ENCODE results near the gene ZNF709. TPM values are rescaled to one million over a fixed set of nuclear protein-coding genes. Genes with fewer than 3 reads are reported as not detected.

Gene ZNF709
- total RNA-seq, 4 donors from 2014 or later: 1.5 to 3.1 (median 2.8) TPM

DNA sequence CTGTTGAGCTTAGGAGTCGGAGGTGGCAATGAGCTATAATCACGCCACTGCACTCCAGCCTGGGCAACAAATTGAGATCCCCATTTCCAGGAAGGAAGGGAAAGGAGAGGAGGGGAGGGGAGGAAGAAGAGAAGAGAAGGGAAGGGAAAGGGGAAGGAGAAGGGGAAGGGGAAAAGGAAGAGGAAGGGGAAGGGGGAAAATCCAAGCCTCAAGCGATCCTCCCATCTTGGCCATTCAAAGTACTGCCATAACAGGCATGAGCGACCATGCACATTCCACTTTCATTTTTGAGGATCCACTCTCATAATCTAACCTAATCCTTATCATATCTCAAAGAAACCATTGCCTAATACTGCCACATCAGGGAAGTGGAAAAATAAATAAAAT, 58.7 kb downstream of the ZNF709 start:
- TF ChIP-seq CTCF (IDR thresholded peaks at IDR 0.05; ENCODE audit: low read depth): no peak

DNA sequence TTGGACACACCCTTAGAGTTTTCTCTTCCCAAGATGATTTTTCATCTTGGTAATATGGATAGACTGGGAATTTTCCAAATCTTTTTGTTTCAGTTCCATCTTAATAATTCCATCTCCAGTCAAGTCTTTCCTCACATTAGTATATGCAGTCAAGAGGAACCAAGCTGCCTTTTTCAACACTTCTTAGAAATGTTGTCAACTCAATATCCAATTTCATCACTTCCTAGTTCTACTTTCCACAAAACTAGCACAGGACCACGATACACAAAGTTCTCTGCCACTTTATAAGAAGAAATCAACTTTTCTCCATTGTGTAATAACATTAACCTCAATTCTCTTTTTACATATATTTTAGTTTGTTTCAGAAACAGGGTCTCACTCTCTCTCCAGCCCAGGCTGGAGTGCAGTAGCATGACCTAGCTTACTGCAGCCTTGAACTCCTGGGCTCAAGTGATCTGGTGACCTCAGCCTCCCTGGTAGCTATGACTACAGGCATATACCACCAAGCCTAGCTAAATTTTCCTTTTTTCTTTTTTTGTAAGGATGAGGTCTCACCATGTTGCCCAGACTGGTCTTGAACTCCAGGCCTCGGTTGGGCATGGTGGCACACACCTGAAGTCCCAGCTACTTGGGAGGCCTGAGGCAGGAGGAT, 59.3 kb downstream of the ZNF709 start:
- no peak for TF ChIP-seq CTCF (IDR thresholded peaks at IDR 0.05; ENCODE audit: low read depth)

DNA sequence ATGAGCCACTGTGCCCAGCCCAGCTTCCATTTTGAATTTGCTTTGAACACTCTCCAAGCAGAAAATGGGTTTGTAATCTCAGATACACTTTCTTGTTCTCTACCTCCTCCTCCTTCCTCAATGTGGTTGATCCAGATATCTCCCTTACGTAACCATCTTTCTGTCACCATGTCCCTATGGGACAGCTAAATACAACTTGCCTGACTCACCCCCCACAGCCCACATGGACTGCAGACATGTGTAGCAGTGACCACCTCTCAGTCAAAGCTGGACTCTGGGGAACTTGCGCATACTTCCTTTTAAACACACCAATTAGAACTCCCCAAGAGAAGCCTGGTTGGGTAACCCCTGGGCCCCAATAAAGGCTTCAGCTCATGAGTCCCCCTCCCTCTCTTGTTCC, 72.7 kb downstream of the ZNF709 start:
- no peak for TF ChIP-seq CTCF (IDR thresholded peaks at IDR 0.05; ENCODE audit: low read depth)

Small RNA genes lying within 50 kb of the gene (small RNA-seq; reads per million reads assigned to genes)
- not detected for gene MTCO1P27
- not detected for gene PPIAP20

Other genes starting within 250 kb of the ZNF709 start
- 10 to 100 TPM; 14.3 to 17.8 (median 15.1) TPM for gene ZNF44, start 189.9 kb downstream of the ZNF709 start, total RNA-seq
- gene ZNF563, start 151.2 kb downstream of the ZNF709 start, total RNA-seq: 1 to 10 TPM; 4.4 to 6.8 (median 5.3) TPM
- gene ZNF442, start 119.1 kb downstream of the ZNF709 start, total RNA-seq: 1 to 10 TPM; 2.4 to 4.0 (median 3.2) TPM
- 1 to 10 TPM; 6.2 to 7.5 (median 6.6) TPM for gene ZNF799, start 83.5 kb downstream of the ZNF709 start, total RNA-seq
- 1 to 10 TPM; 4.2 to 5.9 (median 4.8) TPM for gene ZNF443, start 43.8 kb downstream of the ZNF709 start, total RNA-seq
- 10 to 100 TPM; 10.7 to 15.0 (median 14.3) TPM for gene ZNF564, start 66.7 kb upstream of the ZNF709 start, total RNA-seq
- gene ZNF490, start 126.0 kb upstream of the ZNF709 start, total RNA-seq: 1 to 10 TPM; 5.7 to 9.2 (median 7.8) TPM
- gene ZNF791, start 126.1 kb upstream of the ZNF709 start, total RNA-seq: 10 to 100 TPM; 21.2 to 26.0 (median 24.9) TPM
- 100 to 1,000 TPM in 2 of 4 donors, 10 to 100 TPM in 2; 61.0 to 186 (median 88.5) TPM for gene MAN2B1, start 181.9 kb upstream of the ZNF709 start, total RNA-seq
- 10 to 100 TPM in 1 of 4 donors, 1 to 10 TPM in 3; 5.7 to 11.6 (median 8.6) TPM for gene WDR83, start 182.0 kb upstream of the ZNF709 start, total RNA-seq
- 10 to 100 TPM; 49.9 to 85.7 (median 75.7) TPM for gene DHPS, start 197.1 kb upstream of the ZNF709 start, total RNA-seq
- gene GNG14, start 203.2 kb upstream of the ZNF709 start, total RNA-seq: not detected
- gene FBXW9, start 211.8 kb upstream of the ZNF709 start, total RNA-seq: 1 to 10 TPM; 2.6 to 3.7 (median 2.7) TPM
- 10 to 100 TPM; 42.6 to 66.3 (median 61.3) TPM for gene TNPO2, start 239.1 kb upstream of the ZNF709 start, total RNA-seq
- 100 to 1,000 TPM; 163 to 417 (median 304) TPM for gene TRIR, start 249.9 kb upstream of the ZNF709 start, total RNA-seq